HUES6 (cell line): ENCODE measurements around the gene RREB1.

Experiments
- H3K27ac ChIP-seq: 2 replicates; pipeline ENCODE4 v1.7.0; 2013; ENCODE audit warnings: low read depth, mild to moderate bottlenecking, low read length, inconsistent platforms
- H3K27me3 ChIP-seq: 2 replicates; pipeline ENCODE4 v1.6.1; 2013; ENCODE audit warnings: low read length; ENCODE audit not compliant: control insufficient read depth, insufficient read depth
- H3K36me3 ChIP-seq: 2 replicates; pipeline ENCODE4 v1.6.1; 2013; ENCODE audit warnings: low read length; ENCODE audit not compliant: control insufficient read depth, insufficient read depth
- H3K4me1 ChIP-seq: 2 replicates; pipeline ENCODE4 v1.6.1; 2013; ENCODE audit warnings: low read length; ENCODE audit not compliant: control insufficient read depth, insufficient read depth
- H3K4me3 ChIP-seq: 2 replicates; pipeline ENCODE4 v1.5.1; 2013; ENCODE audit warnings: low read depth, low read length
- H3K9ac ChIP-seq: one replicate; pipeline ENCODE4 v1.6.1; 2013; ENCODE audit warnings: mild to moderate bottlenecking, low read length
- H3K9me3 ChIP-seq: 2 replicates; pipeline ENCODE4 v1.6.1; 2013; ENCODE audit warnings: low read depth, low read length; ENCODE audit not compliant: control insufficient read depth, insufficient read depth

RREB1 gene

DNA sequence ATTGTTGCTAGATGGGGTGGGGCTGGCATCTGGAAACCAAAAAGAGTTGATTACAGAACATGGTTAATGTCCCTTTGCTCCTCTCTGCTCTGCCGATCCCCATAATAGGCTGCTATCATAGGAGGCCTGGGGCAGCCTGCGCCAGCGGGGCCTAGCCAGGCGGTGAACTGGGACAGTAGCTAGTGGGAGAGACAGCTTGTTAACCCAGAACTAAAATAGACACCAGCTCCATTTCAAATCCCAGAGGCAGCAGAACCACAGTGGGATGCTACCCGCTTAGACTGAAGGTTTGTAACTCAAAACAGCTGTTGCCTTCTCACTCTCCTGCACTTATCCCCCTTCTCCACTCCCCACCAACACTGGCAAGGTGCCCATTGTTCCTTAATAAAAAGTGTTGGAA, 106.7 kb downstream of the RREB1 start:
- no peaks in the 10 kb centered on the region for H3K27me3 ChIP-seq
- H3K36me3 ChIP-seq = peaks cover 60% of the 10 kb centered on the region
- H3K4me1 ChIP-seq = peaks cover 2% of the 10 kb centered on the region; the same call in 1 of the 2 replicates
- H3K9me3 ChIP-seq = no peaks in the 10 kb centered on the region
- H3K27ac ChIP-seq = no peak overlapping the region
- H3K4me3 ChIP-seq = no peak overlapping the region
- H3K9ac ChIP-seq = no peak overlapping the region

- H3K4me1 ChIP-seq = peaks cover 2% of the 10 kb centered on the region; the same call in 1 of the 2 replicates
Measured at GRCh38 chr6:7215131-7215530, 107.4 kb downstream of the RREB1 start.

GRCh38 chr6:7215798-7216231, 108.1 kb downstream of the RREB1 start:
- H3K36me3 ChIP-seq = peaks cover 47% of the 10 kb centered on the region
- H3K27ac ChIP-seq = no peak overlapping the region
- no peaks in the 10 kb centered on the region for H3K9me3 ChIP-seq
- H3K4me3 ChIP-seq = no peak overlapping the region
- H3K27me3 ChIP-seq = no peaks in the 10 kb centered on the region
- H3K4me1 ChIP-seq = peaks cover 2% of the 10 kb centered on the region; the same call in 1 of the 2 replicates
- H3K9ac ChIP-seq = no peak overlapping the region

More at GRCh38 chr6:7215131-7215530, 107.4 kb downstream of the RREB1 start:
- no peak overlapping the region for H3K9ac ChIP-seq
- H3K27ac ChIP-seq = no peak overlapping the region
- no peaks in the 10 kb centered on the region for H3K9me3 ChIP-seq
- H3K36me3 ChIP-seq = peaks cover 53% of the 10 kb centered on the region
- H3K27me3 ChIP-seq = no peaks in the 10 kb centered on the region
- H3K4me3 ChIP-seq = no peak overlapping the region

GRCh38 chr6:7216941-7217621, 109.3 kb downstream of the RREB1 start:
- Histone ChIP-seq H3K9ac (no peak overlapping the region), H3K27ac (no peak overlapping the region), H3K9me3 (no peaks in the 10 kb centered on the region), H3K27me3 (no peaks in the 10 kb centered on the region), H3K4me1 (peaks cover 2% of the 10 kb centered on the region; the same call in 1 of the 2 replicates), H3K36me3 (peaks cover 36% of the 10 kb centered on the region), H3K4me3 (no peak overlapping the region)

DNA sequence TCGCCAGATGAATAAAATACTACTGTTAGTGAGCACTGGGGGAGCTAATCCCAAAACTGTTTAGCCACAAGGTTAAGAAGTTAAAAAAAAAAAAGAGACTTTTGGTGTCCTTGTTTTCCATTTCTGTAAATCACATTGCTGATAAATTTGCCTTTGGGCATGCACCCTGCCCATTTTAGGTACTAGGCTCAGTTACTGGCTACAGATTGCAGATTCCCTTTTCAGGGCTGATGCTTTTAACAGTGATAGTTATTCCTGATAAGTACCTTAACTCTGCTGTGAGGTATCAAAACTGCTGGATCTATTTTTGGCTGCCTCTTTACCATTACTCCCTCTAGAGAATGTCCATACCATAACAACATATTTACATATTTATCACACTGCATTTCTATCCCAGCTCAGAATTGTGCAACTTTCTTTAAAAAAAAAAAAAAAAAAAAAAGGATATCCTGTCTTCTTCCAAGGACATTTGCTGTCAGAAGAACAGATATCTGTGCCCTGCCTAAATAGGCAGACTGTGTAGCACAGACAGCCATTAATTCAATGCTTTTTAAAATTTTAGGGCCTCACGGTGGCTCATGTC, 110.7 kb downstream of the RREB1 start:
- Histone ChIP-seq H3K4me3 (no peak overlapping the region), H3K9ac (no peak overlapping the region), H3K9me3 (no peaks in the 10 kb centered on the region), H3K27ac (no peak overlapping the region), H3K27me3 (no peaks in the 10 kb centered on the region), H3K36me3 (peaks cover 33% of the 10 kb centered on the region), H3K4me1 (peaks cover 2% of the 10 kb centered on the region; the same call in 1 of the 2 replicates)

DNA sequence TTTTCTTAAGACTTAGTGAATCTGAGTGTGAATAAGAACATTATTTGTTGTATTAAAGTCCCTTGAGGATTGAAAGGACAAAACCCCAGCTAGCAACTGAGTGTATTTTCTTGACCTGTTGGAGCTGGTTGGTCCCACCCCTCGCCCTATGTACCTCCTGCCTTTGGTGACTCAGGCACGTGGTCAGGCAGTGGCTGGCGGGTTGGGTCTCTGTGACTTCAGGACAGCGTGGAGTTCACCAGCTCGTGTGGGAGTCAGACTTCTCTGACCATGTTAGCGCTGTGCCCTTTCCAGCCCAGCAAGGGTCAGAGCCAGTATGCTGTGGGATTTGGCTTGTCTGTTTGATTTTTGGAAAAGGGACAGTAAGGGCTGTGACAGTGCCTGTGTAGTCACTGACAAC, 111.5 kb downstream of the RREB1 start:
- H3K4me1 ChIP-seq = peaks cover 2% of the 10 kb centered on the region; the same call in 1 of the 2 replicates
- H3K27ac ChIP-seq = no peak overlapping the region
- H3K9me3 ChIP-seq = no peaks in the 10 kb centered on the region
- no peak overlapping the region for H3K9ac ChIP-seq
- no peaks in the 10 kb centered on the region for H3K27me3 ChIP-seq
- peaks cover 24% of the 10 kb centered on the region for H3K36me3 ChIP-seq
- no peak overlapping the region for H3K4me3 ChIP-seq

DNA sequence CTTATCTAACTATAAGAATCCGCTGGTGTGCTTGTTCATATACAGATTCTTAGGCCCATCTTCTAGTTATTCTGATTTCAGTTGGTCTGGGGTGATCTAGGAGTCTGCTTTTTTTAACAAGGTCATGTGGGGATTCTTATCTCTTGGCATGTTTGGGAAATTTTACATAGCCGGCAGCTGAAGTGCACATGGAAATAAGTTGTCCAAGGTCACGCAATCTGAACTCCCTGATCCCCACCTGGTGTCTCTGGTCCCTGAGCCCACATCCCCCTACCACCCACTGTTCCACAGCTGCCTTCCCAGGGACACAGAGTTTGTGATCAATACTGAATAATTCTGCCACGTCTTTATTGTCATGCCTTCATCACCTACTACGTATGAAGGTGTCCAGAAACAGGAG, 114.4 kb downstream of the RREB1 start:
- no peak overlapping the region for H3K9ac ChIP-seq
- peaks cover 9% of the 10 kb centered on the region; the same call in 1 of the 2 replicates for H3K4me1 ChIP-seq
- peaks cover 31% of the 10 kb centered on the region for H3K36me3 ChIP-seq
- no peak overlapping the region for H3K4me3 ChIP-seq
- no peaks in the 10 kb centered on the region for H3K27me3 ChIP-seq
- H3K27ac ChIP-seq = no peak overlapping the region
- H3K9me3 ChIP-seq = no peaks in the 10 kb centered on the region

- peaks cover 7% of the 10 kb centered on the region; the same call in 1 of the 2 replicates for H3K4me1 ChIP-seq
- no peaks in the 10 kb centered on the region for H3K27me3 ChIP-seq
- no peaks in the 10 kb centered on the region for H3K9me3 ChIP-seq
- no peak overlapping the region for H3K9ac ChIP-seq
- no peak overlapping the region for H3K27ac ChIP-seq
- H3K36me3 ChIP-seq = peaks cover 50% of the 10 kb centered on the region
- H3K4me3 ChIP-seq = no peak overlapping the region
Measured at GRCh38 chr6:7224731-7225130, 117.0 kb downstream of the RREB1 start.

- H3K27ac ChIP-seq = no peak overlapping the region
- peaks cover 7% of the 10 kb centered on the region; the same call in 1 of the 2 replicates for H3K4me1 ChIP-seq
Measured at GRCh38 chr6:7228662-7229375, 121.1 kb downstream of the RREB1 start.

DNA sequence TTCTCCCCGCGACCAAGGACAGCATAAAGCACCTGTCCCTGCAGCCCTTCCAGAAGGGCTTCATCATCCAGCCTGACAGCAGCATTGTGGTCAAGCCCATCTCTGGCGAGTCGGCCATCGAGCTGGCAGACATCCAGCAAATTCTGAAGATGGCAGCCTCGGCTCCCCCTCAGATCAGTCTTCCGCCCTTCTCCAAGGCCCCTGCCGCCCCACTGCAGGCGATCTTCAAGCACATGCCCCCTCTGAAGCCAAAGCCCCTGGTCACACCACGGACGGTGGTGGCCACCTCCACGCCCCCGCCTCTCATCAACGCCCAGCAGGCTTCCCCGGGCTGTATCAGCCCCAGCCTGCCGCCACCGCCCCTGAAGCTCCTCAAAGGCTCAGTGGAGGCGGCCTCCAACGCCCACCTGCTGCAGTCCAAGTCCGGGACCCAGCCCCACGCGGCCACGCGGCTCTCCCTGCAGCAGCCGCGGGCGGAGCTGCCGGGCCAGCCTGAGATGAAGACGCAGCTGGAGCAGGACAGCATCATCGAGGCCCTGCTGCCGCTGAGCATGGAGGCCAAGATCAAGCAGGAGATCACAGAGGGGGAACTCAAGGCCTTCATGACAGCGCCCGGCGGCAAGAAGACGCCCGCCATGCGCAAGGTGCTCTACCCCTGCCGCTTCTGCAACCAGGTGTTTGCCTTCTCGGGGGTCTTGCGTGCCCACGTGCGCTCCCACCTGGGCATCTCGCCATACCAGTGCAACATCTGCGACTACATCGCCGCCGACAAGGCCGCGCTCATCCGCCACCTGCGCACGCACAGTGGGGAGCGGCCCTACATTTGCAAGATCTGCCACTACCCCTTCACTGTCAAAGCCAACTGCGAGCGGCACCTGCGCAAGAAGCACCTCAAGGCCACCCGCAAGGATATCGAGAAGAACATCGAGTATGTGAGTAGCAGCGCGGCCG, 121.9 kb downstream of the RREB1 start:
- Histone ChIP-seq H3K36me3 (peaks cover 75% of the 10 kb centered on the region), H3K27ac (no peak overlapping the region), H3K27me3 (no peaks in the 10 kb centered on the region), H3K9ac (no peak overlapping the region), H3K4me1 (peaks cover 4% of the 10 kb centered on the region; the same call in 1 of the 2 replicates), H3K4me3 (no peak overlapping the region), H3K9me3 (no peaks in the 10 kb centered on the region)

More at GRCh38 chr6:7228662-7229375, 121.1 kb downstream of the RREB1 start:
- no peaks in the 10 kb centered on the region for H3K27me3 ChIP-seq
- no peaks in the 10 kb centered on the region for H3K9me3 ChIP-seq
- no peak overlapping the region for H3K4me3 ChIP-seq
- H3K9ac ChIP-seq = no peak overlapping the region
- H3K36me3 ChIP-seq = peaks cover 71% of the 10 kb centered on the region
